ENCODE measurements around the gene TBCD.

TBCD gene

DNA sequence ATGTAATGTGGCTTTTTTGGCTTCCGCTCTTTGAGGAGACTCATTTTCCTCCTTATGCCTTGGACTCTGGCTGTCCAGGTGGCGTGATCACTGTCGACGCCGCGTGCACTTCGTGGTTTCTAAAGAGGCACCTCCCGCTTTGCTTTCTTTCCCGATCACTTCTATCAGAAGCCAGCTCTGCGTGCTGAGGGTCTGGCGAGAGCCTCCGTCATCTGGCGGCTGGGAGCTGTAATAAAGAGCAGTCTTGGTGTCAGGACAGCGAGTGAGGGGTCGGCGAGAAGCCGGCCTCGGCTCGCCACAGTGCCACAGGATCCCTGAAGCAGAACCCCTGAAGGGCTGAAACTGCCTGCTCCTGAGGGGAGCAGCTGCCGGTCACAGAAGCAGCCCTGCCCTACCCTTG is 80.5 kb downstream of the TBCD start:
- DNase-seq (ENCODE audit: low spot score) = no peak

DNA sequence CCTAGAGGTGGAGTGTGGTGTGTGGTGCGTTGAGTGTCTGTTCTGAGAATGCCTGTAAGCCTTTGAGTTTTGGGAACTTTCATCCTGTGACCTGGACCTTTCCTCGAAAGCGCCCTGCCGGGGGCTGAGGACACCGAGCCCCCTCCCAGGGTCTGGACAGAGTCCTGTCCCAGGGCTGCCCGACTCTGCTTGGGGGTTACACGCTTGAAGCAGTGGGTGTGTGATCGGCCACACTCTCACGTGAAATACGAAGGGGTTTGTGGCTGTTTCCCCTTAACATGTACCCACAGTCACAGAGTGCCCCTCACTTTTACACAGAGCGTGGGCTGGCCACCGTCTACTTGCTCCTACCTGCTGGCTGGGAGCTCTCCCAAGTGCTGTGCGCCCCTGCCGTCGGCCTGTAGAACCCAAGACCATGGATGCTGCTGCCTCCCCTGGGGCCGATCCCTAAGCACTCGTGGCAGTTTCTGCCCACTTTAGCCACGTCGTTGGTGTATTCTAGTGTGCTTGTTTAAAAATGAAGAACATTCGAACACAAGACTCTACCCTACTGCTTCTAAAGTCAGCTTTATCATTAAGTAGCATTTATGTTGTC is 81.1 kb downstream of the TBCD start:
- DNase-seq (ENCODE audit: low spot score) = no peak

DNA sequence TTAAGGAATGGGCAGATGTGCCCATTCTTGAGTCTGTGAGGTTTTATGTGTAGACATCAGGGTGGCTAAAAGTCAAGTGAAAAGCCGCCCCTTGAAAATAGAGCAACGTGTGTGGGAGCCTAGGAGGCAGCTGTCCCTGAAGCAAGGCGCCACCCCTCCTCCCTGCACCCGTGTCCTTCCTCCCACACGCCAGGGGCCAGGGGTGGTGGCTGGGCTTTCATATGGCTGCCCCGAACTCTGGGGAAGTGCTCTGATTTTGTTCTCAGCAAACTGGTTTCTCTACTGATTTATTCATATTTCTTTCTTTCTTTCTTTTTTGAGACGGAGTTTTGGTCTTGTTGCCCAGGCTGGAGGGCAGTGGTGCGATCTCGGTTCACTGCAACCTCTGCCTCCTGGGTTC is 83.3 kb downstream of the TBCD start:
- DNase-seq (ENCODE audit: low spot score) = no peak

DNA sequence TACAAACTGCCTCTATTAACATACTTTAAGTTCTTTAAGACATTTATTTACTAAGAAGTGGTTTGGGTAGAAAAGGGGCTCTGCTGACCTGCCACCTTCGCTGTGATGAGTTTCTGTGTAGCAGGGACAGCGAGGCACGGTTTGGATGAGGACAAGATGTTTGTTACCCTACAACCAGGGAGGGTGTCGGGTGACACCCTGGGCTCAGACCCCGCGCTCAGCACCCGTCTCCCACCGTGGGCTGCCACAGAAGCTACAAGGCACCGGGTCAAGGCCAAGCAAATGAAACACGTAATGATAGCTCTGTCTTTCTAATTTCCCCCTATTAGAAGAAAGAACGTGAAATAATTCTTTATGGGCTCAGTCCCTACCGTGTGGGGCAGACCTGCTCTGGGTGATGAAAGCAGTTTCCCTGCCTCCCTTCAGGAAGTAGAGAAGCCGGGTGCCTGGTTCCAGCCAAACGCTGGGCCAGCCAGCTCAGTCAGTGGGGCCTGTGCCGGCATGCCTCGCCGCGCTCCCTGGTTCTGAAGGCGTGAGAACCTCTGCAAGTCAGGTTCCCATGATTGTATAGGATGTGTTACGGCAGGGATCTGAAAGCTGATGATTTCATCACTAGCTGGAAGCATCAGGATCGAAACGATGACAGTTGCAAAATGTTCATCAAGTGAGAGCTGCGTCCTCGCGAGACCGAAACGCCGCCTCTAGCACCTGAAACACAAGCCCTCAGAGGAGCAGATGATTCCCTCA is 84.1 kb downstream of the TBCD start:
- DNase-seq (ENCODE audit: low spot score) = no peak

DNA sequence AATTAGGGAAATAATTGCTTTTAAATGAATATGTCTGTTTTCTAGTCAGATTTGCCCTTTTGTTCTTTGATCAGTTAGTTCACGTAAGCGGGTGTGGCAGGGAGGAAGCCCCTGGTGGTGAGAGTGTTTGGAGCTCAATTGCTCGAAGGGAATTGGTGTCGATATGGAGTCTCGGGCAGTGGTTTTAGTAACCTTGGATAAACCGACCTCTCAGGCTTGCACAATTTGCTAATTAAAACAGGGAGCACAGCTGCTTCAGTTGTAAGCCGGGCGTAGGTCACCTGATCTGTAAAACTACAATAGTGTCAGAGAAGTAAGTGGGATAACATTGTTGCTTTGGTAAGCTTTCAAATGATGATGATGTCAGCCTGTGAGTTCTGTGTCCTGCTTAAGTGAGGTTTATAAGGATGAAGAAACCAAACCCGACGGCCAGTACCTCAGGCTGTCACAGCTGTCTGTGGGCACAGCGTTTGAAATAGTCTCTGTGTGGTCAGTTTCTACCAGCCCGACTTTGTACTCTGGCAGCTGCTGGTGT is 85.0 kb downstream of the TBCD start:
- DNase-seq (ENCODE audit: low spot score) = no peak

DNA sequence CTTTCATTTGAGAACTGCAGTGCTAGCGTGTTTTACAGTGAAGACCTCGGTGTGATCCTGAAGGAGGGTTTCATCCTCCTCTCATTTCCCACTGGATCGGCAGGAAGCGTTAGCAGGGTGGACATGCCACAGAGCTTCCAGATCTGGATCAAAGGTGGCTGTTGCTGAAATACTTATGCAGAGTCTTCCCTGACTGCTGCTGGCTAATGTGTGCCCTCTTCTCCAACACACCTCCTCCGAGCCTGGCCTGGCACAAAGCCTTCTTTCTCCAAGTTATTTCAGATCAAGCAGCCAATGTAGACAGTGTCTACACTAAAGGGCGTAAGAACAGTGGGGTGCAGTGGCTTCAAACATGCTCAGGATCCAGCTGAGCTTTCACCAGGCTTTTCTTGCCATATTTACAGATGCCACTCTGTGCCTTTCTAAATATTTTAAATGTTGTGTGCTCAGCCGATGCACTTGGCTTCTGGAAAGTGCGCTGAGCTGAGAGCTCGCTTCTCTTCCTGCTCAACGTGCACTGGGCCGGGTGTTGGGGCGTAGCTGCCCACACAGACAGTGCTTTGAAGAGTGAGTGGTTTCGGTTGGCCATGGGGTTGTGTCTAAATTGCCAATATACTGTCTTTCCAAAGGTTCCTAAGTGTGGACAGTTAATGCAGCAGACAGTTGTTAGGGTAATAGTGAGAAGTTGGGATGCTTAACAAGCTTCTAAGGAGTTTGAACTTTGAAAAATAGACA is 85.9 kb downstream of the TBCD start:
- DNase-seq (ENCODE audit: low spot score) = no peak

DNA sequence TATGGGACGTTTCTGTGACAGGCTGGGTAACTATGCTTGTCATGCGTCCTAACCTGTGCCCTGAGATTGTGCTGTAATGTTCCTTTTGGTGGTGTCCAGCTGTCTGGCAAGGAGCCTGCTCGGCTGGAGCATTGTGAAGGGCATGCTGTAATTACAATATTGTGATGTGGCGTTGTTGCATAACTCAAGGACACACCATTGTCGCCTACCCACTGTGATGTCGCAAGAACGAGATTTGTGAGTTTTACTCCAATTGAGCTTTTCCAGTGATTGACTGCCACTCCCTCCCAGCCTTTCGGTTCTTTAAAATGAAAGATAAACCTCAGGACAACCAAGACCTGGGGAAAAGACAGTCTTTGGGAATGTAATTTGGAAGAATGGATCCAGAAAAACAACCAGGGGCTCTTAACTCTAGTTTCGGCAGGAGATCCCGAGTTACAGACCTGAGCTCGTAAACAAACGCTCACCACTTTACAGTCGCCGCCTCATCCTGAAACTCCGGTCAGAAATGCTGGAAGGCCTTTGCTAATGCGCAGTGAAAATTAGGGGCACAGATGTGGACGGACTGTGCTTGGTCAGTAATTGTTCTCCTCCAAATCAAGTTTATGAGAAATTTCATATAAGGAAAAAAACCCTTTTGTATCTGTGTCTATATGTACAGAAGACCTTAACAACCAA is 86.7 kb downstream of the TBCD start:
- peak; percentile 75 for DNase-seq (ENCODE audit: low spot score)

DNA sequence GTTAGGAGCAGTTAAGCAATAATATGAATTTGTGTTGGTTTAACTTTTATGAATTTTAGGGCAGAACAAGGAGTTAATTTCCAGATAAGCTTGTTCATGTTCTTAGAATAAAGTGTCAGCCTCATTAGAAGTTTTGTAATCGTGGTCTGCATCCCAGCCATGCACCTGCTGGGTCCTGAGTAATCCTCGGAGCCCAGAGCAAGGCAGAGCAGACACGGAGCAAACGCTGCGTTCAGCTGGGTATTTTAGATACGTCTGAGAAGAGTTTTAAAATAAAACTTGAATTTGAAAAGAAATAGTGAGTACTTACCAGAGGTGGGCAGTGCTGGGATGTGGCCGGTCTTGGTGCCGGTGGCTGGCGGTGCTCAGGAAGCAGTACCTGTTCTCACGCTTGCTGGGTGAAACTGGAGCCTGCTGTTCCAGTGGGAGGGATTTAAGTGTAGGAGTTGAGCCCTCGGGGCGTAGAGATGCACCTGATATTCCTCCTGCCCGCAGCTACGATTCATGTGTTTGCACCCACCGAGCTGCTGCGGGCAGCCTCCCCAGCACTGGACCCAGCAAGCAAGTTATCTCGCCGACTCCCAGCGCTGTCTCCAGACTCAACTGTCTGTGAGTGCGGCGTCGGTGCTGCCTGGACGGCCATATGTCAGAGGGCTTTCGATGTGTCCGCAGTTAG is 87.9 kb downstream of the TBCD start, which contains the start of gene ZNF750:
ZNF750 (minus strand) TSS at position 406 of the 676 bp plus-strand sequence. CDS start 7,568 bp downstream, outside the sequence.
- DNase-seq (ENCODE audit: low spot score) = no peak

DNA sequence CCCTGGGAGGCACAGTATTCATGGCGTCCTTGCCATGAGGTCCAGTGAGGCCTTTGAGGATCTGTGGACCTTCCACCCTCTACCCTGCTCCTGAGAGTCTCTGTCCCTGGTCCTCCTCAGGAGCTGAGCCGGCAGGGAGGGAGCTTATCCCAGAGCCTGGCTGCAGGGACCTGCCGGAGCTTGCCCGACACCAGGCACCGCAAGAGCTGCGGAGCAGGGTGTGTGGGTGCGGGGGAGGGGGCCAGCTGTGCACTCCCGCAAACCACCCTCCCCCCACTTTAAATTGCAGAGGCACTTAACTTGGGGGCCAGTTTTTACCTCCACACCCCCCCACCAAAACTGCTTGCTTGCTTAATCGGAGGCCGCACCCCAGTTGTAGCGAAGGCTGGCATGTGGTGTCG is 88.6 kb downstream of the TBCD start:
- no peak for DNase-seq (ENCODE audit: low spot score)

DNA sequence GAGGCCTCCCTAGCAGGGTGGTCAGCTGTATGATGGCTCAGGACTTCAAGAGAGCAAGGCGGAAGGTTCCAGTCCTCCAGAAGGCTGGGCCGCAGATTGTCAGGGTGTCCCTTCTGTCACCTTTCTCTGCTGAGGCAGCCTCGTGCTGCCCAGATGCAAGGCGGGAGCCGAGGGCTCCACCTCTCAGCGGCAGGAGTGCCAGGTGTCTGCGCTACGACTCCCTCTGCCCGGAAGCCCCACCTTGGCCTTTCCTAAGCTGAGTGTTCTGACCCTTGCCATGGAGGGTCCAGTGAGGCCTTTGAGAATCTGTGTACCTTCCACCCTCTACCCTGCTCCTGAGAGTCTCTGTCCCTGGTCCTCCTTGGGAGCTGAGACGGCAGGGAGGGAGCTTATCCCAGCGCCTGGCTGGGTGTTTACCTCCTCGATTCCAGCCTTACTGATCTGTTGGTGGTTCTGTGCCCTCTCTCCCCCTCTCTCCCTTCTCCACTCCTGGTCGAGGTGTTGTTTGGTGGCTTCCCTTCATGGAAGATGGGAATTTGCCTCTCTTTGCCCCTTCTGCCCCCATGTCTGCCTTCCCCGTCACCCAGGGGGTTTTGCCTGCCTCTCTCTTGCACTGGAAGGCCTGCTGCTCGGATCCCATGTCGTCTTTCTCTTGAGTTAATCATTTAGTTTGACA is 90.2 kb downstream of the TBCD start:
- DNase-seq (ENCODE audit: low spot score) = no peak

DNA sequence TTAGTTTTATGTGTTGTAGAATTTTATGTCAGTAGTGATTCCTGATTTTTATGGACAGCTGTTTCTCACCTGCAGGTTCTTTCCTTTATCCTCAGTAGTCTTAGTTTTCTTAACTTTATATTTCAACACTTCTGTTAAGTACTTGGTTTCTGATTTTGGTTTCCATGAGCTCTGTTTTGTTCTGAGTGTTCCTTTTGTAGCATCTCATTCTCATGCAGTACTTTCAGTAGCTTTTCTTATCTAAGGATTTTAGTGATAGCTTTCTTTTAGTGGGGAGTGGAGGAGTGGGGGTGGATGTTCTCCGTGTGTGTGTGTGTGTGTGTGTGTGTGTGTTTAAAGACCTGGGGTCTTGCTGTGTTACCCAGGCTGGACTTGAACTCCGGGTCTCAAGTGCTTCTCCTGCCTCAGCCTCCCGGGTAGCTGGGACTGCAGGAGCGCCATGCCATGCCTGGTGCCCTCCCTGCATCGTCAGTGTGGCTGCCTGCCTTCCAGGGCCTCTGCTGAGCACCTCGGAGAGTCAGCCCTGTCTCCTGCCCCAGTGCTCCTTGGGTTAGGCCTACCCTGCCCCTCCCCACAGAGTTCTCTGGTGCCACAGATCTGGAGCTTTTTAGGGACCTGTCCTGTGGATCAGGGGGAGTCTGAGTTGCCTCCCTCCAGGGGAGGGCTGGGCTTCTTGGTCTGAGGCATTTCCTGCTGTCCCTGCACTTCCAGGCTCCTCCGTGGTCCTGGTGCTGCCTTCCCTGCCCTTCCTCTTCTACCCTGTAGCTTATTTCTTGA is 92.2 kb downstream of the TBCD start:
- no peak for DNase-seq (ENCODE audit: low spot score)

DNA sequence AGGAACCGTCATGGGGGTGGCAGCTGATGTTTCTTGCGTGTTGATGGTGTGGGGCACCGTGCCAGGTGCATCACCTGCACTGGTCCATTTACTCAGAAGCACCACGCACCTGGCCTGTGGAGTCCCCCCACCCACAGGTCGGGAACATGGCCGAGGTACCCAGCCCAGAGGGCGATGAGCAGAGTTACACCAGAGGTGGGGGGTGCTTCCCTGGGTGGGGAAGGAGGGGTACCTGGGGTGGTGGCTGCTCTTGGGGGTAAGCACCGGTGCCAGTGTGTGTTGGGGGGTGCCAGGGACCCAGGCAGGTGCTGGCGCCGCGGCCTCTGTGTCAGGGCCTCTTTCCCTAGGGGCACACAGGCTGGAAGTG is 92.9 kb downstream of the TBCD start:
- DNase-seq (ENCODE audit: low spot score) = no peak

DNA sequence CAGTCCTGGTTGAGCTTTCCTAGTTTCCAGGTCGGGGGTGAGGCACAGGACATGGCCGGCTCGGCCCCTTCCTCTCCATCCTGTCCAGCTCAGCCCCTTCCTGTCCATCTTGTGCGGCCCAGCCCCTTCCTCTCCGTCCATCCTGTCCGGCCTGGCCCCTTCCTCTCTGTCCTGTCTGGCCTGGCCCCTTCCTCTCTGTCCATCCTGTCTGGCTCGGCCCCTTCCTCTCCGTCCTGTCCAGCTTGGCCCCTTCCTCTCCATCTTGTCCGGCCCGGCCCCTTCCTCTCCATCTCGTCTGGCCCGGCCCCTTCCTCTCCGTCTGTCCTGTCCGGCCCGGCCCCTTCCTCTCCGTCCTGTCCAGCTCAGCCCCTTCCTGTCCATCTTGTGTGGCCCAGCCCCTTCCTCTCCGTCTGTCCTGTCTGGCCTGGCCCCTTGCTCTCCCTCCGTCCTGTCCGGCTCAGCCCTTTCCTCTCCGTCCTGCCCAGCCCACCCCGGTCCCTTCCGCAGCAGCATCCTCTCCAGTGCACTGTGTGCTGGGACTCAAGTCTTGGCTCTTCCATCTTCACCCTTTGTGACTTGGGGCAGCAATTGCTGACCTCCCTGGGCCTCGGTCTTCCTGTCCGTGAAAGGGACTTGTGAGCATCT is 93.4 kb downstream of the TBCD start:
- DNase-seq (ENCODE audit: low spot score) = no peak

DNA sequence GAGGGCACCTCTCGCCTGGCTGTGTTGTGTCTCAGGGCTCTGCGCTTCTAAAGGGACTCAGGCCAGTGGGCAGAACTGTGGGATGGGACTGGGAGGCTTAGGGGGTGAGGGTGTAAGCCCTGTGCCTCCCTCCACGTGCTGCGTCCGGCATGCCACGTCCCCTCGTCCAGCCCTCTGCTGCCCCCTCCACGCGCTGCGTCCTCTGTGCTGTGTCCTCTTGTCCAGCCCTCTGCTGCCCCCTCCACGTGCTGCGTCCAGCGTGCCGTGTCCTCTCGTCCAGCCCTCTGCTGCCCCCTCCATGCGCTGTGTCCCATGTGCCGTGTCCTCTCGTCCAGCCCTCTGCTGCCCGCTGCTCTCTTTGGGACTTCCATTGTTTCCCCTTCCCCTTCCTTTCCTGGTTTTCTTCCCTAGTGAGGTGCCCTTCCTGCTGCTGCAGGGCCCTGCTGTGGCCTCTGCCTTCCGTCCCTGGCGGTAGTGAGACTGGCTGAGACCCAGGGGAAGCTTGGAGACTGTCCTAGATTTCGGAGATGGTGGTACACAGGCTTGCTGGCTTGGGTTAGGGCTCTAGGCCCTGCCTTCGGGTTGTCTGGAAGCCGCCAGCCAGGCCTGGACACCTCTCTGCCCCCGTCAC is 94.3 kb downstream of the TBCD start:
- DNase-seq (ENCODE audit: low spot score) = no peak

DNA sequence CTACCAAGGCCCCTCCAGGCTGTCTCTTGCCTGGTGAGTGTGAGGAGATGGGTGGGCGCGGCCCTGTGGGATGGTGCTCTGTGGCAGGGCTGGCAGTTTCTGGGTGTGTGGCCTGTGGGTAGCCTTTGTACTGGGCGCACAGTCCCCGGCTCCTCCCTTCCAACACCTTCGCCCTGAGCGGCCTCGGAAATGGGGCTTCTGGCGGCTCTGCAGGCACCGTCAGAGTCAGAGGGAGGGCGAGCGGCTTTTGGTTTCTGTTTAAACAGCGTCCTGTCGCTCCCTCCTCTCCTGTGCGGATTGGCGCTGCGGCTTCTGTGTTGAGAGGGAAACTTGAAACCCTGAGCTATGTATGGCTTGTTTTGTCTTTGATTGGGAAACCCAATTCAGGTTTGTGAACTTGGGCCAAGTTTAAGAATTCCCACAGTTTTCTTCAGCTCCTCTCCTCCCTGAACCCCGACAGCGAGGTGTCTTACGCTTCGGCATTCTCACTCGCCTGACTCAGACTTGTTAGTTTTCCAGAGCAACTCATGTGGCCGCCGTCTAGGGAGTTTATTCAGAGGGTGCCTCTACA is 96.2 kb downstream of the TBCD start:
- no peak for DNase-seq (ENCODE audit: low spot score)

DNA sequence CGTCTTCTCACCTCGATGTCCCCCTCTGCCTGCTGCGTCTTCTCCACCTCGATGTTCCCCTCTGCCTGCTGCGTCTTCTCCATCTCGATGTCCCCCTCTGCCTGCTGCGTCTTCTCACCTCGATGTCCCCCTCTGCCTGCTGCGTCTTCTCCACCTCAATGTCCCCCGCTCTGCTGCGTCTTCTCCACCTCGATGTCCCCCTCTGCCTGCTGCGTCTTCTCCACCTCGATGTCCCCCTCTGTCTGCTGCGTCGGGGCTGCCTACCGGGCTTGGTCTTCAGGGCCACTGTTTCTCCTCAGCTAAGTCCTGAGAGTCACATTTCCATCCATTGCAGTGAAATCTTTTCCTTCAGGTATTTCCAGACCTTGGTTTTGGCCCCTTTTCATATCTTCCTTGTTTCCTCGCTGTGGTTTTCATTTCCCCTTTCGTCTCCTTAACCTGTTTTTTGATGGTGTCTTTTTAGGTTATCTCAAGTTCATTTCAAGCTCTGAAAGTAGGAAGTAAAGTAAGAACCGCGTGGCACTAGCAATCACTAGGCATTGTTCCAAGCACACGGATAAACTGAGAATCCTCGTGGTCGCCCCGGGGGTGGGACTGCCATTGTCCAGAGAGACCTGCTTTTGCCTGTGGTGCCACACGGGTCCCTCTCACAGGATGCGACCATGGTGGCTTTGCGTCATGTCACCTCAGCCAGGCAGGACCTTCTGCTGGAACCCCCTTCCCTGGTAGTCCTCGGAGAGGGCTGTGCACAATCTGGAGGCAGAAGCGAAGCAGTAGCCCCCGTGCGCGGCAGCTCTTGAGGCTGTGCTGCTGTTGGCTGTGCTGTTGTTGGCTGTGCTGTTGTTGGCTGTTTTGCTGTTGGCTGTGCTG is 97.4 kb downstream of the TBCD start:
- DNase-seq (ENCODE audit: low spot score) = no peak

DNA sequence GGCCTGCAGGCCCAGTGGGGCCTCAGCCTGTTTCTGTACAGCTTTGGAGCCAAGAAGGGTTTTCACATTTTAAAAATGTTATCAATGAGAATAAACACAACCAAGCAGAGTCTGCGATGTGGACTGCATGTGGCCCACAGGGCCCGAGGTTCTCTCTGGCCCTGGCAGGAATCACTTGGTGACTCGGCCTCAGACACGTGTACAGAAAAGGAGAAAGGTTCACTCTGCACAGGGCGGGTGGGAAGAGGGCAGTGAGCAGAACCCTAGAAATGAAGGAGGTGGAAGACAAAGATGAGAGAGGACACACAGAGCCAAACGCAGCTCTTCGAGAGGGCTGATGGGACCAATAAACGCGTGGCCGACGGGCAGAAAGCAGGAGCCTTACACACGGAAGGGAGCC is 99.5 kb downstream of the TBCD start:
- no peak for DNase-seq (ENCODE audit: low spot score)

DNA sequence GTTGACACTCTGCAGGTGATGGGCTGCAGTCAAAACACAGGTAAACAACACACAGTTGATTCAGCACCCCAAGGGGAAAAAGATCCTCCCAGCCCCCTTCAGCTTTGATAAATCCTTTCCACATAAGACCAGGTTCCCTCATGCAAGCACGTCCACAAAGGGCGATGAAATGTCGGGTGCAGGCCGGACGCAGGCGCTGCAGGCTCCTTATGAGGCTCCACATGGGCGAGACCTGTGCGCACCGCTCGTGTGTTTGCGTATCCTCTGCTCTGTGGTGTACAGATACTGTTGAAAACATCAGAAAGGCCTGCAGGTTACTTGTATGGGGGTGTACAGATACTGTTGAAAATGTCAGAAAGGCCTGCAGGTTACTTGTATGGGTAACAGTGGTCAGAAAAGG is 102.4 kb downstream of the TBCD start:
- no peak for DNase-seq (ENCODE audit: low spot score)

Measured in HuH-7.5 (cell line).